Urinary bladder (tissue), 4 donors: ENCODE measurements around the gene GNA15. TPM values are rescaled to one million over a fixed set of nuclear protein-coding genes. Genes with fewer than 3 reads are reported as not detected.

Source experiments
- DNase-seq: peaks from one replicate; pipeline ENCODE4 v3.0.0-alpha.2; 2015; ENCODE audit errors: extremely low spot score
- H3K27ac ChIP-seq: one replicate; pipeline ENCODE4 v1.5.1; 2013; ENCODE audit warnings: low read depth, mild to moderate bottlenecking, moderate library complexity
- H3K36me3 ChIP-seq: one replicate; pipeline ENCODE4 v1.6.1; 2013; ENCODE audit warnings: mild to moderate bottlenecking, moderate library complexity; ENCODE audit not compliant: insufficient read depth
- H3K4me1 ChIP-seq: one replicate; pipeline ENCODE4 v1.6.1; 2013; ENCODE audit warnings: mild to moderate bottlenecking, moderate library complexity; ENCODE audit not compliant: insufficient read depth
- H3K4me3 ChIP-seq: one replicate; pipeline ENCODE4 v1.5.1; 2013; ENCODE audit warnings: low read depth, low read length
- WGBS: extraction: QIAGEN DNeasy Blood & Tissue Kit; methylation state at CpG from one replicate; pipeline ENCODE4 v1.1.7; 2013; 5-methylcytosine and 5-hydroxymethylcytosine counted together
- polyA plus RNA-seq: library from polyadenylated mRNA; stranded (reverse); fragments of 200-250 nt; gene quantifications from one replicate; pipeline ENCODE4 v1.2.3, GENCODE V29; 2013
- total RNA-seq: library from RNA; depleted of rRNA; stranded (reverse); fragments of >200 nt; gene quantifications from one replicate; pipeline ENCODE4 v1.2.3, GENCODE V29; 2014
- donor health status: healthy with polysubstance abuse.
- donor health status: healthy.

Gene GNA15
- total and polyA plus RNA-seq, 2 donors, result 6.2 to 9.6 TPM

DNA sequence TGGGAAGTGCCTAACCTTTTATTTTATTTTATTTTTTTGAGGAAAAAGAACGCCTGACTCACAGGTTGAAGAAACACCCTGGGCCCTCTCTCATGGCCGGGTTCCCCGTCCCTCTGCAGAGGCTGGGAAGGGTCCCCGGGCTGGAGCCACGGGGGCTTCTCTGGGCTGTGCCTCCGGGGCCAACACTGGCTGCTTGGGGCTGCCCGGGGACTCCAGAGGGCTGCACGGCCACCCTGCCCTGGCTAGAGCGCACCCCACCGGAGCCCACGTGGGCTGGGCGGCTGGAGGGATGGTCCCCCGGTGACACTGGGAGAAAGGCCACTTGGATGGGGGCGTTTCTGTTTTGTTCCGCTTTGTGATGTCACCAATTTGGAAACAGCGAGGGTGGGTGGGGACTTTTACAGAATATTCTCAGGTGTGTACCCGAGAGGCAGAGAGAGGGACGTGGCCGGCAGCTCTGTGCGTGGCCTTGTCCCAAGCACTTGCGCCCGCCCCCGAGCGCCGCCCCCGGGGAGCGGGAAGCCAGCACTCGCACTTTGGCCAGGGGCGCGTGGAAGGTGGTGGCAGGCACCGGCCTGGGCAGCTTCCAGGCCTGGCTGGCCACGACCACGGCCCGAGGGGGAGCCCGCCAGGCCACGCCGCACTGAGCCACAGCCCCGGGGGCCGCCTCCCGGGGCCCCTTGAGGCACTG lies 13.9 kb upstream of the GNA15 start:
- Histone ChIP-seq H3K4me3 (no peak overlapping the region), H3K27ac (no peak overlapping the region), H3K36me3 (no peaks in the 10 kb centered on the region), H3K4me1 (no peaks in the 10 kb centered on the region)
- DNase-seq, result no peak
- 93% methylated on average over 40 of the region's 40 CpGs for WGBS

DNA sequence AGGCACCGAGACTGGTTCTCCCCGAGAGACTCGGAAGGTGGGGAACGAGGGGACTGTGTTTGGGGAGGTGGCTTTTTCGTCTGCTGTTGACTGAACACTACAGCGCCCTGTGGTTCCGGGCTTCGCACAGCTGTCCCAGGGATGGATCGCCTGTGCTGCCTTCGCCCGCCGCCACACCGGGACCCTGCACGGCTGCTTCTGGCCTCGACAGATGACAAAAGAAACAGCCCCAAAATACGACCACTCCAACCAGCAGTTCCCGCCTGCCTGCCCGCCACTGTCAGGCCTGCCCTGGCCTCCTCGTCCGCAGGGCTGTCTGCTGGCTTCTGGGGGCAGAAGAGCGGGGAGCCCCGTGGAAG lies 13.3 kb upstream of the GNA15 start:
- Histone ChIP-seq H3K4me1 (no peaks in the 10 kb centered on the region), H3K27ac (no peak overlapping the region), H3K36me3 (no peaks in the 10 kb centered on the region), H3K4me3 (no peak overlapping the region)
- no peak for DNase-seq
- WGBS, result 87% methylated on average over 22 of the region's 22 CpGs

DNA sequence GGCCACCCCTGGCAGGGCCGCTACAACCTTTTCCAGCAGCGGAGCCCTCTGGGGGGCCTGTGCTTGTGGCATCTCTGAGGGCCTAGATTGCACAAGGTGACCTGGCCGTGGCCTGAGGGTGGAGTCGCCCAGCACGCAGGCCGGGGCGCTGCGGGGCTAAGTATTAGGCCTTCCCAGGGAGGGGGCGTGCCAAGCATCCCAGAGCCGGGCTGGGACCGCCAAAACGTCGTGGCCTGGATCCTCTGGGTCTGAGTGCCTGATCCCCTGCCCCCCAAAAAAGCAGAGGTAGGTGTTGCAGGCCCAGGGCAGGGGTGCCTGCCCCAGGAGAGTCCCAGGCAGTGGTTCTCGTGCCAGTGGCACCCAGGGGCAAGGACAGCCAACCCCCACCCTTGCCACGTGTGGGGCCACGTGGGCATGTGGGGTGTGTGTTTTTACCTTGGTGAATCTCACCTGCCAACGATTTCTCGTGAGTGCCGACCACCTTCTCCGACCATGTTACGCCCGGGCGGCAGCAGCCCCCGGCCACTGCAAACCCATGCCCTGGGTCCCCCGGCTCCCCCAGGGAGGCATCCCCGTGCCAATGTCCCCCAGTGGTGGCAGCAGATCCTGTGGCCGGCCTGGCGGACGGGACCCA lies 12.6 kb upstream of the GNA15 start:
- H3K27ac ChIP-seq, result no peak overlapping the region
- no peaks in the 10 kb centered on the region for H3K36me3 ChIP-seq
- DNase-seq, result no peak
- H3K4me1 ChIP-seq, result no peaks in the 10 kb centered on the region
- 86% methylated on average over 29 of the region's 29 CpGs for WGBS
- H3K4me3 ChIP-seq, result no peak overlapping the region

DNA sequence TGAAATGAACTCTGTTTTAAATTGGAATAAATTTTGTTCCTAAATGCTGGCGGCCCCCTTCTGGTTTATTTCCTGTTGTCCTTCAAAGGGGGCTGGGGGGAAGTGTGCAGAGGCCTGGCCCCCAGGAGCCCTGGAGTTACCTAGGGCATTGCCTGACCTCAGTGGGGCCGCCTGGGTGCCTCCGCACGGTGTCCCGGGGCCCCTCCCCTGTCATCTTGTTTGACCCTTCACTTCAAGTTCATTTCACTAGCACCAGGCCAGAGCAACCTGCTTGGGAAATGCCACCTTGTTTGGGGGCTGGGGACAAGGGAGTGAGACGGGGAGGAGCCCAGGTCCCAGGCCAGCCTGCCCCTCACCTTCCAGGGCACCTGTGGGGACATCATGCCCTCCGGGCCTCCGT lies 11.9 kb upstream of the GNA15 start:
- no peak overlapping the region for H3K27ac ChIP-seq
- H3K36me3 ChIP-seq, result no peaks in the 10 kb centered on the region
- no peak overlapping the region for H3K4me3 ChIP-seq
- no peak for DNase-seq
- H3K4me1 ChIP-seq, result no peaks in the 10 kb centered on the region
- 62% methylated on average over 8 of the region's 8 CpGs for WGBS

DNA sequence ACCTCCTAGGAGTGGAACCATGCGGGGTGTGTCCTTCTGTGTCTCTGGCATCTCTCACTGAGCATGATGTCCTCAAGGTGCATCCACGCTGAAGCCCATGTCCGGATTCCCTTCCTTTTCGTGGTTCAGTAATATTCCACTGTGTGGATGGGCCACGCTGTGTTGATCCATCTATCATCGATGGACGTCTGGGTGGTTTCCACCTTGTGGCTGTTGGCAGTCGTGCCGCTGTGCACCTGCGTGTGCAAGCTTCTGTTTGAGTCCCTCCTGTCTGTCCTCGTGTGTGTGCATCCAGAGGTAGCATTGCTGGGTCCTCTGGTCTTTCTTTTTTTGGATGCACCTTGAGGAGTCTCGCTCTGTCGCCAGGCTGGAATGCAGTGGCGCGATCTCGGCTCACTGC lies 11.2 kb upstream of the GNA15 start:
- H3K36me3 ChIP-seq, result no peaks in the 10 kb centered on the region
- 79% methylated on average over 16 of the region's 16 CpGs for WGBS
- no peak for DNase-seq
- H3K4me1 ChIP-seq, result no peaks in the 10 kb centered on the region
- H3K27ac ChIP-seq, result no peak overlapping the region
- no peak overlapping the region for H3K4me3 ChIP-seq

DNA sequence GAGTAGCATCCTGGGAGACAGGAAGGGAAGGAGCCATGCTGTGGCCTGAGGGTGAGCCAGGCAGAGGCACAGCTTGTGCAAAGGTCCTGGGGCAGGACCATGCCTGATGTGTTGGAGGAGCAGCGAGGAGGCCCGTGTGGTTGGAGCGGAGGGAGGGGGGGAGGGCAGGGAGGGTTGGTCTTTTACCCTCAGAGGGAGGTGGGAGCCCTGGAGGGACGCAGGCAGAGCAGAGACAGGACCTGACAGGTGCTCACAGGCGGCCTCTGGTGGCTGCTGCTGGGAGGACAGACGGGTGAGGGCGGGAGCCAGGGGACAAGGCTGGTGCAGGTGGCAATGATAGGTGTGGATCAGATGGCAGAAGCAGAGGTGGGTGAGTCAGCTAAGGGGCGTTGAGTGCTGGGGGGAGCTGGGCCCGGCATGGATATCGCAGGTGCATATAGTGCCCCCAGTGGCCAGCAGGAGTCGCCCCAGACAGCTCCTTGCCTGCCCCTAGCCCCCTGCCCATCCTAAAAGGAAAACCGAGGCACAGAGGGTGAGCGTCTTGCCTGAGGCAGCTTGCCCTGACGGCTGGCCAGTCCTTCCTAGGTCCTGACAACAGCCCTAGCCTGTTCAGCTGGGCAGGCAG lies 9.8 kb upstream of the GNA15 start:
- no peaks in the 10 kb centered on the region for H3K4me1 ChIP-seq
- no peak overlapping the region for H3K4me3 ChIP-seq
- no peaks in the 10 kb centered on the region for H3K36me3 ChIP-seq
- no peak for DNase-seq
- H3K27ac ChIP-seq, result no peak overlapping the region
- 21% methylated on average over 14 of the region's 14 CpGs for WGBS

DNA sequence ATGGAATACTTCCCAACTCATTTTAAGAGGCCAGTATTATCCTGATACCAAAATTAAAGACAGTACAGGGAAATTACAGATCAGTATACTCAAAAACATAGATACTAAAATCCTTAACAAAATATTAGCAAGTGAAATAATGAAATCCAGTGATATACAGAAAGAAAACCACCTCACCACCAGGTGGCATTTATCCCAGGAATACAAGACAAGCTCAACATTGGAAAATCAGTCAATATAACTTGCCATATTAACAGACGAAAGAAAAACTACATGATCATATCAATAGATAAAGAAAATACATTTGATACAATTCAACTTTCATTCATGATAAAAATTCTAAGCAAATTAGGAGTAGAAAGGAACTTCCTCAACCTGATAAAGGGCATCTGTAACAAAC lies 6.7 kb upstream of the GNA15 start:
- Histone ChIP-seq H3K4me3 (no peak overlapping the region), H3K27ac (no peak overlapping the region), H3K36me3 (no peaks in the 10 kb centered on the region), H3K4me1 (no peaks in the 10 kb centered on the region)
- WGBS, result 0% methylated on average over 1 of the region's 1 CpG
- no peak for DNase-seq

DNA sequence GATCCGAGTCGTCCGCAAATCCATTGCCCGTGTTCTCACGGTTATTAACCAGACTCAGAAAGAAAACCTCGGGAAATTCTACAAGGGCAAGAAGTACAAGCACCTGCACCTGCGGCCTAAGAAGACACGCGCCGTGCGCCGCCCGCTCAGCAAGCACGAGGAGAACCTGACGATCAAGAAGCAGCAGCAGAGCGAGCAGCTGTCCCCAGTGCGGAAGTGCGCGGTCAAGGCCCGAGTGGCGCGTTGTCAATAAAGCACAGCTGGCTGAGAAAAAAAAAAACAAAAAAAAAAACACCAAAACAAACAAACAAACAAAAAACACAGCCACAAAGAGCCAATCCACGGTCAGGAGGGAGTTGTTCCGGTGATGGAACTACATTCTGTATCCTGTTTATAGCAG lies 4.7 kb upstream of the GNA15 start:
- 93% methylated on average over 24 of the region's 24 CpGs for WGBS
- Histone ChIP-seq H3K4me1 (no peaks in the 10 kb centered on the region), H3K36me3 (no peaks in the 10 kb centered on the region), H3K4me3 (no peak overlapping the region), H3K27ac (no peak overlapping the region)
- DNase-seq, result no peak

DNA sequence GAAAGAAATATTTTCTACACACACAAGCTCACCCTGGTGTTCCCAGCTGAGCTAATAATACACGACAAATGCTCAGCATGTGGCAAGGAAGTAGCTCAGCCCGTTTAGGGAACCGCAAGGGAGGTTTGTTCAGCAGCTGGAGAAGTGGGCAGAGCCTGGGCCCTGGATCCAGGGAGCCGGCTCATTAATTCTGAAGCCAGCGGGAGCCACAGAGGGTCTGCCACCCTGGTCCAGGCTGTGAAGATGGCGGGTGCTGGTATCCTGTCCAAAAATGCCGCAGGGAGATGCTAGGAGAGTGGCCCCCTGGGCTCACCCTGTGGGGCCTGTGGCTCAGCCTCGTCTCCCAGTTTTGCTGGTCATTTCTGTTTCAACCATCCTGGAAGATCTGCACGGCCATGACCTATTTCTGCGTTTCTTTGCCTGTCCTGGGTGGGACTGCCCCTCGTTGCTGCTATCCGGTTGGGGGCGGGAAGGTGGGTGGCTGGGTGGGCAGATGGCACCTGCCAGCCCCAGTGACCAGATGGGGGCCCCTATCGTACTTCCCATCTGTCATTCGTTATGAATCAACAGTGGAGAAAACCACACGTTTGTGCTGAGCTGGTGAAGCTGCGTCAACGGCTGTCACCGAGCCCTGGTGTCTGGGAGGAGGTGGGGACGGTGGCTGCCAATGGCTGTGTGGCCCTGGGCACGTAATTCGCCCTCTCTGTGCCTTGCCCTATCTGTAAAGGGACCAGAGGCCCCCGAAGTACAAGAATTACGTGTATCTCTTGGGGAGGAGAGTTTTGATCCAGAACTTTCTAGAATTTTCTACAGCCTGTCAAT lies 2.7 kb upstream of the GNA15 start:
- no peaks in the 10 kb centered on the region for H3K36me3 ChIP-seq
- H3K27ac ChIP-seq, result peak overlapping the region; percentile 65
- H3K4me3 ChIP-seq, result no peak overlapping the region
- no peaks in the 10 kb centered on the region for H3K4me1 ChIP-seq
- WGBS, result 54% methylated on average over 24 of the region's 24 CpGs
- no peak for DNase-seq

DNA sequence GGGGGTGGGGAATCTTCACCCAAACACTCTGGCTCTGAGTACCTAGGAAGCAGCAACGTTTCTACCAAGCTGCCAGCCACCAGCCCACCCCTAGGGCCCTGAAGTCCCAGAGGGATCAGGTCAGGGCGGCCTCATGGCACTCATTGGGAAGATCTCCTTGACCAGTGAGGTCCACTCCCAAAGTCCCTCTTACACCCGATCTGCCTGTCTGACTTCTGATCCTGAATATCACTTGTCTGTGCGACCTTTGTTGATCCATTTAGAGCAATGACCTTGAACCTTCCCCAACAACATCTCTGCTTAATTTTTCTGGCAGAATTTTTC lies 2.1 kb upstream of the GNA15 start:
- no peak overlapping the region for H3K27ac ChIP-seq
- 64% methylated on average over 4 of the region's 4 CpGs for WGBS
- no peak for DNase-seq
- no peaks in the 10 kb centered on the region for H3K36me3 ChIP-seq
- no peak overlapping the region for H3K4me3 ChIP-seq
- no peaks in the 10 kb centered on the region for H3K4me1 ChIP-seq

DNA sequence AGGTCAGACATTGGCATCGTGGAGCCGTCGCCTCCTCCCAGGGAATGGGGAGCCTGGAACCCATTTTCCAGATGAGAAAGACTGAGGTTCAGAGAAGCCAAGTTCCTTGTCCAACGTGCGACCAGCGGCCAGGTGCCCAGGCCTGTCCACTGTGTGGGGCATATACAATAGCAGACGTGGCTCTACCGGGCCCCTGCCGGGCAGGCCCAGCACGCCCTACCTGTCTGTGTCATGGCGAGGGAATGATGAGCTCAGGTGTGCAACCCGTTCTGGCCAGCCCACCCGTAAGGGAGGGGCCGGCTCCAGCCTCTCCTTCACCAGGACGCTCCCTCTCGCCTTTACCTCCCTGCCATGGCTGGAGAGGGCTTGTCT lies 837 bp downstream of the GNA15 start:
- Histone ChIP-seq H3K4me3 (peak overlapping the region; percentile 4), H3K27ac (peak overlapping the region; percentile 69), H3K36me3 (no peaks in the 10 kb centered on the region), H3K4me1 (no peaks in the 10 kb centered on the region)
- no peak for DNase-seq
- 64% methylated on average over 16 of the region's 16 CpGs for WGBS

DNA sequence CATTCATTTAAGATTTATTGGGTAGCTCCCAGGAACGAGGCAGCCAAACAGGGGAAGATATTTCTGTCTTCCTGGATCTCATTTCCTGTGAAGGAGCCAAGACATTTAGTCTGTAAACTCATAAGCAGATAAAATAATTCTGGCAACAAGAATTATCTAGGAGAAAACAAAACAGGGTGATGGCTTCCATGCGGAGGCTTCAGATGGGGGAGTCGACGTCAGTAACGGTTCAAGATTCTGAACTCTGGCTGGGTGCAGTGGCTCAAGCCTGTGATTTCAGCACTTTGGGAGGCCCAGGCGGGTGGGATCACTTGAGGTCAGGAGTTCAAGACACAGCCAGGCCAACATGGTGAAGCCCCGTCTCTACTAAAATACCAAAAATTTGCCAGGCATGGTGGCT lies 1.3 kb downstream of the GNA15 start:
- Histone ChIP-seq H3K36me3 (no peaks in the 10 kb centered on the region), H3K4me3 (no peak overlapping the region), H3K27ac (no peak overlapping the region), H3K4me1 (no peaks in the 10 kb centered on the region)
- 14% methylated on average over 7 of the region's 7 CpGs for WGBS
- DNase-seq, result peak; percentile 26

DNA sequence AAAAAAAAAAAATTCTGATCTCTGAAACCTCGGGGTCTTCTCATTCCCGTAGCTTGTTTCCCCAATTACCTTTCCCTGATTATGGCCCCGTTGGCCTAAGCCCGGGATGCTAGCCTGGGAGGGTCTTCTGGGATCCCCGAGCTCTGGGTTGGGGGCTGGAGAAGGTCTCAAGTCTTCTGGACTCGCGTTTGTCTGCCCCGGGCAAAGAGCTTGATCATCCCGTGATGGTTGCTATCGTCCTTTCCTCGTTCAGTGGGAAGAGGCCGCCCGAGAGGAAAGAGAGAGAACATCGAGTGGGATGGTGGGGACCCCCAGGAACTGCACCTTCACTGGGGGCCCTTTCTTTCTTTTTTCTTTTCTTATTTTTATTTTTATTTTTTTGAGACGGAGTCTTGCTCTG lies 2.4 kb downstream of the GNA15 start:
- no peak for DNase-seq
- 81% methylated on average over 15 of the region's 15 CpGs for WGBS
- Histone ChIP-seq H3K4me1 (no peaks in the 10 kb centered on the region), H3K4me3 (no peak overlapping the region), H3K27ac (no peak overlapping the region), H3K36me3 (no peaks in the 10 kb centered on the region)

DNA sequence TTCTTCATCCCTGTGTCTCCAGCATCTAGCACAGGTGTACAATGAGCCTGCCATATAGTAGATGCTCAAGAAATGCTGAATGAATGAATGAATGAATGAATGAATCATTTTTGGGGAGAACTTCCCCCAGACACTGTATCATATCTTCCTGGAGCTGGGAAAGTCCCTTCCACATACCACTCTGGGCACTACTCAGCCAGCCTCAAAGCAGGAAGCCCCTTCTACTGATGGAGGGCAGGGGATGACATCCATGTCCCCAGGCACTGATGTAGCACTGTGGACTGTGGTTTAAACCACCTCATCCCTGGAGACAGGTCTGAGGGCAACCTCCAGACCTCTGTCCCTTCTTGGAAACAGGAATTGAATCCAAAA lies 4.8 kb downstream of the GNA15 start:
- DNase-seq, result no peak
- Histone ChIP-seq H3K4me3 (no peak overlapping the region), H3K36me3 (no peaks in the 10 kb centered on the region), H3K4me1 (no peaks in the 10 kb centered on the region), H3K27ac (no peak overlapping the region)
